Kidney (tissue), 14 donors: ENCODE measurements around the gene MBD4. TPM values are rescaled to one million over a fixed set of nuclear protein-coding genes. Genes with fewer than 3 reads are reported as not detected.
A peak's percentile ranks its signal among the peaks of the same experiment; 100 is the strongest.

Experiments used
- DNase-seq, 5 donors: peaks; one replicate each; pipeline ENCODE4 v3.0.0-alpha.2; 2013 to 2020
- FAIRE-seq: peaks from 2 replicates; lab custom pipeline; 2012; peaks lifted over from hg19 to GRCh38; lab: Jason Lieb, UNC
- H3K27ac ChIP-seq, 2 donors: one replicate each; pipeline ENCODE4 v1.7.0; 2013; ENCODE audit warnings: low read depth in 2 of 2, low read length in 2 of 2, inconsistent platforms in 1 of 2
- H3K27me3 ChIP-seq: one replicate; pipeline ENCODE4 v1.7.1; 2013; ENCODE audit warnings: low read length, inconsistent platforms; ENCODE audit not compliant: control insufficient read depth, insufficient read depth
- H3K36me3 ChIP-seq, 3 donors: one replicate each; pipeline versions ENCODE4 v1.7.0 to v1.7.1; 2013; ENCODE audit warnings: low read length in 3 of 3, control low read depth in 1 of 3, inconsistent platforms in 1 of 3; ENCODE audit not compliant: insufficient read depth in 3 of 3, control insufficient read depth in 2 of 3
- H3K4me1 ChIP-seq, 3 donors: one replicate each; pipeline versions ENCODE4 v1.7.0 to v1.7.1; 2013; ENCODE audit warnings: low read length in 3 of 3, inconsistent platforms in 1 of 3, low read depth in 1 of 3; ENCODE audit not compliant: control insufficient read depth in 2 of 3, insufficient read depth in 2 of 3
- H3K4me3 ChIP-seq, 3 donors: one replicate each; pipeline versions ENCODE4 v1.7.0 to v1.8.1; 2013; ENCODE audit warnings: low read length in 3 of 3, control low read depth in 1 of 3, inconsistent platforms in 1 of 3
- H3K9ac ChIP-seq, 3 donors: one replicate each; pipeline versions ENCODE4 v1.7.0 to v1.7.1; 2013; ENCODE audit warnings: low read length in 3 of 3, control low read depth in 1 of 3, inconsistent platforms in 1 of 3
- H3K9me3 ChIP-seq, 3 donors: one replicate each; pipeline versions ENCODE4 v1.7.0 to v1.7.1; 2013; ENCODE audit warnings: low read length in 3 of 3, control low read depth in 1 of 3, inconsistent platforms in 1 of 3; ENCODE audit not compliant: control insufficient read depth in 2 of 3, insufficient read depth in 1 of 3
- CTCF ChIP-seq: IDR thresholded peaks from 3 replicates; pipeline ENCODE4 v1.5.1; 2012; ENCODE audit warnings: mild to moderate bottlenecking, moderate library complexity, borderline replicate concordance; ENCODE audit not compliant: insufficient read depth; ENCODE audit errors: extremely low read depth
- intact Hi-C: fragments of 100-400 bp; cut with DNase I; formaldehyde crosslinking; loops from one replicate; pipeline ENCODE4 v1.11.1; 2022
- polyA plus RNA-seq: library from polyadenylated mRNA; stranded (reverse); fragments of 350-450 nt; fragmentation: Illumina TruSeq; extraction: RNeasy Lipid Tissue Mini Kit (QIAGEN cat#74804); gene quantifications from one replicate; pipeline ENCODE4 v1.2.3, GENCODE V29; 2014; ENCODE audit warnings: low read depth, low replicate concordance; ENCODE audit not compliant: insufficient read depth
- total RNA-seq: library from RNA; stranded (reverse); fragmentation: NEBNext Ultra II Directional; extraction: Animal tissue kit (Norgen Biotek cat#: 25700); gene quantifications from one replicate; pipeline ENCODE4 v1.2.1, GENCODE V29; 2021
- donor health status: control.
- donor health status: control.
- donor health status: control.
- donor health status: control.
- donor health status: control.
- donor health status: DM: yes; HTN: yes; CAD: no.
- donor health status: Normal renal cell carcinoma (clear cell type).

MBD4 gene
- total and polyA plus RNA-seq, 2 donors from 2014 or later: 25.4 to 35.1 TPM

- H3K9ac ChIP-seq: no peak overlapping the region
- intact Hi-C loops: no loop called here
Measured at GRCh38 chr3:129418041-129418973, 21.4 kb downstream of the MBD4 start.

GRCh38 chr3:129417326-129417725, 22.4 kb downstream of the MBD4 start:
- intact Hi-C loops: no loop called here
- no peak for TF ChIP-seq CTCF
- FAIRE-seq: no peak
- peak in 3 of 5 donors; percentile 12 to 90 (median 65) for DNase-seq
- Histone ChIP-seq H3K4me1 (peaks cover 0 to 11% (median 10%) of the 10 kb centered on the region in 3 donors), H3K27ac (no peak overlapping the region), H3K27me3 (no peaks in the 10 kb centered on the region), H3K4me3 (no peak overlapping the region), H3K36me3 (no peaks in the 10 kb centered on the region), H3K9ac (no peak overlapping the region), H3K9me3 (no peaks in the 10 kb centered on the region)

More at GRCh38 chr3:129418041-129418973, 21.4 kb downstream of the MBD4 start:
- no peak for TF ChIP-seq CTCF
- H3K4me1 ChIP-seq: peaks cover 0 to 7% (median 6%) of the 10 kb centered on the region in 3 donors
- DNase-seq (peak in 1 of 5 donors; percentile 32), FAIRE-seq (no peak)
- H3K9me3 ChIP-seq: no peaks in the 10 kb centered on the region
- no peak overlapping the region for H3K4me3 ChIP-seq
- no peaks in the 10 kb centered on the region for H3K36me3 ChIP-seq
- peak overlapping the region in 1 of 2 donors; percentile 18 for H3K27ac ChIP-seq
- no peaks in the 10 kb centered on the region for H3K27me3 ChIP-seq

GRCh38 chr3:129416415-129416814, 23.3 kb downstream of the MBD4 start:
- H3K9ac ChIP-seq: no peak overlapping the region
- H3K4me1 ChIP-seq: peaks cover 0 to 11% (median 10%) of the 10 kb centered on the region in 3 donors
- H3K4me3 ChIP-seq: no peak overlapping the region
- no peaks in the 10 kb centered on the region for H3K27me3 ChIP-seq
- no peak for TF ChIP-seq CTCF
- no peak overlapping the region for H3K27ac ChIP-seq
- no peaks in the 10 kb centered on the region for H3K36me3 ChIP-seq
- FAIRE-seq (no peak), DNase-seq (peak in 1 of 5 donors; percentile 4)
- H3K9me3 ChIP-seq: no peaks in the 10 kb centered on the region
- intact Hi-C loops: no loop called here
